GM12891 (cell line): ENCODE data around the gene CENPN.

Source experiments
- POLR2A ChIP-seq: IDR thresholded peaks from 2 replicates; pipeline ENCODE4 v1.6.1; 2011; ENCODE audit warnings: low read depth, low read length, control low read depth
- POLR2AphosphoS5 ChIP-seq: IDR thresholded peaks from 2 replicates; pipeline ENCODE4 v1.6.1; 2011; ENCODE audit warnings: low read depth, low read length, control low read depth
- SPI1 ChIP-seq: IDR thresholded peaks from 2 replicates; pipeline ENCODE4 v1.6.1; 2011; ENCODE audit warnings: low read depth, low read length, control low read depth
- TAF1 ChIP-seq: IDR thresholded peaks from 2 replicates; pipeline ENCODE4 v1.6.1; 2011; ENCODE audit warnings: low read depth, low read length, control low read depth

DNA sequence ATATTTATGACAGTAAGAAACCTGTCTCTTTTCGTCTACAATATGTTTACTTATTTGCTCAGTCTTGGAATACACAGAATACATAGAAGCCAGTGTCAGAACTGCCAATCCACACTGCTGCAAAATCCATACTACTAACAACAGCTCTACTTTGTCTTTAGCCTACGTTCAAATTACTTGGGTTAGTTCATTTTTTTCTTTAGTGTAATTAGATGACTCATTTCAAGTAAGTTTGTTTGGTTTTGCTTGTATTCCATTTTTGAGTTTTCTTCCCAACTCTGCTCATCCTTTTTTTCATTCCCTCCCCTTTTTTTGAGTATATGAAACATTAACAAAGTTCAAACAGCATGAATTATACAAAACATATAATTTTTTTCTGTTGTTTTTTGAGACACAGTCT is 17.2 kb upstream of the CENPN start:
- TF ChIP-seq TAF1: no peak
- TF ChIP-seq POLR2AphosphoS5: no peak
- TF ChIP-seq POLR2A: no peak
- no peak for TF ChIP-seq SPI1
